ENCODE measurements around the gene MRPL49. TPM values are rescaled to one million over a fixed set of nuclear protein-coding genes. Genes with fewer than 3 reads are reported as not detected.
"Not testable (repeated sequence)": the region's sequence is repeated elsewhere in the genome, so short reads cannot be mapped to it uniquely, and the experiment has no call there.

The MRPL49 gene
- total RNA-seq, 1 donor from 2014 or later, result 38.8 TPM

GRCh38 chr11:65169164-65169641 lies 47.1 kb downstream of the MRPL49 start:
- Mint-ChIP-seq H3K9me3 (ENCODE audit: low read depth) (no peaks in the 10 kb centered on the region), H3K4me3 (ENCODE audit: low read depth) (no peak overlapping the region), H3K27ac (no peak overlapping the region), H3K36me3 (ENCODE audit: insufficient read depth) (no peaks in the 10 kb centered on the region), H3K27me3 (no peaks in the 10 kb centered on the region), H3K4me1 (ENCODE audit: low read depth) (no peaks in the 10 kb centered on the region)
- DNase-seq (ENCODE audit: low spot score, unreplicated experiment), result no peak
- no peak for TF ChIP-seq CTCF (IDR thresholded peaks at IDR 0.05; ENCODE audit: unreplicated experiment)

- Mint-ChIP-seq H3K4me3 (ENCODE audit: low read depth) (no peak within 1 kb of the TSS), H3K27ac (no peak within 1 kb of the TSS)
- DNase-seq (ENCODE audit: low spot score, unreplicated experiment), result no peak
These were observed 48.0 kb downstream of the MRPL49 start, which contains the start of gene SPDYC for GRCh38 chr11:65170058-65170534. TSS of gene SPDYC (plus strand) at chr11:65170233. CDS start at chr11:65171358, 1,125 bp downstream.

GRCh38 chr11:65172600-65172999 lies 50.5 kb downstream of the MRPL49 start:
- no peak overlapping the region for H3K27ac Mint-ChIP-seq
- no peak for TF ChIP-seq CTCF (IDR thresholded peaks at IDR 0.05; ENCODE audit: unreplicated experiment)
- no peak overlapping the region for H3K4me3 Mint-ChIP-seq (ENCODE audit: low read depth)
- H3K36me3 Mint-ChIP-seq (ENCODE audit: insufficient read depth), result no peaks in the 10 kb centered on the region
- no peaks in the 10 kb centered on the region for H3K4me1 Mint-ChIP-seq (ENCODE audit: low read depth)
- H3K9me3 Mint-ChIP-seq (ENCODE audit: low read depth), result no peaks in the 10 kb centered on the region
- DNase-seq (ENCODE audit: low spot score, unreplicated experiment), result no peak
- H3K27me3 Mint-ChIP-seq, result no peaks in the 10 kb centered on the region

More at GRCh38 chr11:65170058-65170534, 48.0 kb downstream of the MRPL49 start, which contains the start of gene SPDYC:
- no peak for TF ChIP-seq CTCF (IDR thresholded peaks at IDR 0.05; ENCODE audit: unreplicated experiment)
- Mint-ChIP-seq H3K4me1 (ENCODE audit: low read depth) (no peaks in the 10 kb centered on the region), H3K27me3 (no peaks in the 10 kb centered on the region), H3K9me3 (ENCODE audit: low read depth) (no peaks in the 10 kb centered on the region), H3K36me3 (ENCODE audit: insufficient read depth) (no peaks in the 10 kb centered on the region)

- not testable (repeated sequence) for H3K27me3 Mint-ChIP-seq; H3K27ac Mint-ChIP-seq; H3K4me1 Mint-ChIP-seq (ENCODE audit: low read depth); H3K9me3 Mint-ChIP-seq (ENCODE audit: low read depth); H3K36me3 Mint-ChIP-seq (ENCODE audit: insufficient read depth); DNase-seq (ENCODE audit: low spot score, unreplicated experiment); H3K4me3 Mint-ChIP-seq (ENCODE audit: low read depth)
These were observed 52.5 kb downstream of the MRPL49 start for GRCh38 chr11:65174571-65175010.

Small RNAs within 50 kb of the gene (microRNA-seq; reads per million reads assigned to microRNA genes)
- not detected for gene MIR6751 (ENCODE audit: borderline number of aligned reads, unreplicated experiment)

Other genes starting within 250 kb of the MRPL49 start
- gene EHD1, start 243.7 kb upstream of the MRPL49 start, total RNA-seq, result 55.0 and 57.2 TPM in 2 replicates
- gene ATG2A, start 205.1 kb upstream of the MRPL49 start, total RNA-seq, result 33.2 and 35.0 TPM in 2 replicates
- 14.1 and 15.9 TPM in 2 replicates for gene PPP2R5B, start 197.6 kb upstream of the MRPL49 start, total RNA-seq
- gene GPHA2, start 186.4 kb upstream of the MRPL49 start, total RNA-seq, result 0.41 TPM in 1 of 2 replicates, not detected in the other
- gene MAJIN, start 150.2 kb upstream of the MRPL49 start, total RNA-seq, result not detected in 2 replicates
- gene BATF2, start 125.3 kb upstream of the MRPL49 start, total RNA-seq, result 0.53 and 0.58 TPM in 2 replicates
- gene ARL2, start 108.2 kb upstream of the MRPL49 start, total RNA-seq, result 95.2 and 96.7 TPM in 2 replicates
- 33.0 and 34.5 TPM in 2 replicates for gene SNX15, start 94.9 kb upstream of the MRPL49 start, total RNA-seq
- gene SAC3D1, start 81.1 kb upstream of the MRPL49 start, total RNA-seq, result 18.5 and 19.3 TPM in 2 replicates
- gene NAALADL1, start 63.8 kb upstream of the MRPL49 start, total RNA-seq, result 4.3 and 4.4 TPM in 2 replicates
- 25.1 and 25.9 TPM in 2 replicates for gene CDCA5, start 38.3 kb upstream of the MRPL49 start, total RNA-seq
- gene ZFPL1, start 38.1 kb upstream of the MRPL49 start, total RNA-seq, result 40.4 and 43.3 TPM in 2 replicates
- gene VPS51, start 26.1 kb upstream of the MRPL49 start, total RNA-seq, result 112 and 123 TPM in 2 replicates
- 123 and 124 TPM in 2 replicates for gene TM7SF2, start 10.4 kb upstream of the MRPL49 start, total RNA-seq
- 10.5 and 11.8 TPM in 2 replicates for gene ZNHIT2, start 4.6 kb upstream of the MRPL49 start, total RNA-seq
- gene FAU, start 187 bp upstream of the MRPL49 start, total RNA-seq, result 607 and 611 TPM in 2 replicates
- 48.4 and 49.0 TPM in 2 replicates for gene SYVN1, start 12.2 kb downstream of the MRPL49 start, total RNA-seq
- not detected in 2 replicates for gene SPDYC, start 47.9 kb downstream of the MRPL49 start, total RNA-seq
- gene CAPN1, start 59.6 kb downstream of the MRPL49 start, total RNA-seq, result 239 and 245 TPM in 2 replicates
- gene POLA2, start 139.6 kb downstream of the MRPL49 start, total RNA-seq, result 24.4 and 27.4 TPM in 2 replicates
- 5.3 and 5.9 TPM in 2 replicates for gene CDC42EP2, start 192.5 kb downstream of the MRPL49 start, total RNA-seq
- 81.9 and 96.5 TPM in 2 replicates for gene DPF2, start 211.5 kb downstream of the MRPL49 start, total RNA-seq
- gene TIGD3, start 232.4 kb downstream of the MRPL49 start, total RNA-seq, result 3.0 and 3.8 TPM in 2 replicates

Data from progenitor cell of endocrine pancreas (in vitro differentiated cells).